ENCODE measurements around the gene PIEZO2.
A peak's percentile ranks its signal among the peaks of the same experiment; 100 is the strongest.

Gene PIEZO2

GRCh38 chr18:11046140-11046539 is 103.2 kb downstream of the PIEZO2 start:
- FAIRE-seq (peak; percentile 71), DNase-seq (ENCODE audit: insufficient read length, low spot score) (no peak)
- no peak for TF ChIP-seq POU2F2 (IDR thresholded peaks at IDR 0.05; ENCODE audit: low read depth, low read length)
- no peak for TF ChIP-seq POLR2AphosphoS5 (IDR thresholded peaks at IDR 0.05; ENCODE audit: low read depth, low read length)
- TF ChIP-seq SPI1 (IDR thresholded peaks at IDR 0.05; ENCODE audit: low read depth, low read length): no peak
- TF ChIP-seq POLR2A (IDR thresholded peaks at IDR 0.05; ENCODE audit: low read depth, low read length): no peak
- TF ChIP-seq TAF1 (IDR thresholded peaks at IDR 0.05; ENCODE audit: low read depth, low read length): no peak
- no peak for TF ChIP-seq PAX5 (IDR thresholded peaks at IDR 0.05; ENCODE audit: insufficient read depth, low read length, severe bottlenecking)

- no peak for TF ChIP-seq SPI1 (IDR thresholded peaks at IDR 0.05; ENCODE audit: low read depth, low read length)
- TF ChIP-seq TAF1 (IDR thresholded peaks at IDR 0.05; ENCODE audit: low read depth, low read length): no peak
- no peak for TF ChIP-seq POU2F2 (IDR thresholded peaks at IDR 0.05; ENCODE audit: low read depth, low read length)
- TF ChIP-seq POLR2AphosphoS5 (IDR thresholded peaks at IDR 0.05; ENCODE audit: low read depth, low read length): no peak
- TF ChIP-seq PAX5 (IDR thresholded peaks at IDR 0.05; ENCODE audit: insufficient read depth, low read length, severe bottlenecking): no peak
- no peak for TF ChIP-seq POLR2A (IDR thresholded peaks at IDR 0.05; ENCODE audit: low read depth, low read length)
- FAIRE-seq: no peak
- DNase-seq (ENCODE audit: insufficient read length, low spot score): no peak
Observed at GRCh38 chr18:11043694-11044093, 105.7 kb downstream of the PIEZO2 start.

GRCh38 chr18:11042247-11042646 is 107.1 kb downstream of the PIEZO2 start:
- DNase-seq (ENCODE audit: insufficient read length, low spot score) (no peak), FAIRE-seq (peak; percentile 89)
- no peak for TF ChIP-seq SPI1 (IDR thresholded peaks at IDR 0.05; ENCODE audit: low read depth, low read length)
- no peak for TF ChIP-seq TAF1 (IDR thresholded peaks at IDR 0.05; ENCODE audit: low read depth, low read length)
- no peak for TF ChIP-seq POLR2AphosphoS5 (IDR thresholded peaks at IDR 0.05; ENCODE audit: low read depth, low read length)
- TF ChIP-seq POU2F2 (IDR thresholded peaks at IDR 0.05; ENCODE audit: low read depth, low read length): no peak
- no peak for TF ChIP-seq POLR2A (IDR thresholded peaks at IDR 0.05; ENCODE audit: low read depth, low read length)
- no peak for TF ChIP-seq PAX5 (IDR thresholded peaks at IDR 0.05; ENCODE audit: insufficient read depth, low read length, severe bottlenecking)

- TF ChIP-seq POU2F2 (IDR thresholded peaks at IDR 0.05; ENCODE audit: low read depth, low read length) (no peak), SPI1 (IDR thresholded peaks at IDR 0.05; ENCODE audit: low read depth, low read length) (no peak), POLR2AphosphoS5 (IDR thresholded peaks at IDR 0.05; ENCODE audit: low read depth, low read length) (no peak)
- no peak for DNase-seq (ENCODE audit: insufficient read length, low spot score)
- FAIRE-seq: peak; percentile 83
Observed at GRCh38 chr18:11040823-11041656, 108.3 kb downstream of the PIEZO2 start.

- FAIRE-seq: no peak
- TF ChIP-seq POU2F2 (IDR thresholded peaks at IDR 0.05; ENCODE audit: low read depth, low read length): no peak
- TF ChIP-seq PAX5 (IDR thresholded peaks at IDR 0.05; ENCODE audit: insufficient read depth, low read length, severe bottlenecking): no peak
- TF ChIP-seq TAF1 (IDR thresholded peaks at IDR 0.05; ENCODE audit: low read depth, low read length): no peak
- no peak for TF ChIP-seq SPI1 (IDR thresholded peaks at IDR 0.05; ENCODE audit: low read depth, low read length)
- no peak for TF ChIP-seq POLR2AphosphoS5 (IDR thresholded peaks at IDR 0.05; ENCODE audit: low read depth, low read length)
- no peak for TF ChIP-seq POLR2A (IDR thresholded peaks at IDR 0.05; ENCODE audit: low read depth, low read length)
Observed at GRCh38 chr18:11040359-11040758, 109.0 kb downstream of the PIEZO2 start.

GRCh38 chr18:11037533-11038240 is 111.7 kb downstream of the PIEZO2 start:
- no peak for DNase-seq (ENCODE audit: insufficient read length, low spot score)
- FAIRE-seq: no peak
- no peak for TF ChIP-seq PAX5 (IDR thresholded peaks at IDR 0.05; ENCODE audit: insufficient read depth, low read length, severe bottlenecking)
- TF ChIP-seq POLR2A (IDR thresholded peaks at IDR 0.05; ENCODE audit: low read depth, low read length): no peak
- TF ChIP-seq TAF1 (IDR thresholded peaks at IDR 0.05; ENCODE audit: low read depth, low read length): no peak
- no peak for TF ChIP-seq SPI1 (IDR thresholded peaks at IDR 0.05; ENCODE audit: low read depth, low read length)
- TF ChIP-seq POLR2AphosphoS5 (IDR thresholded peaks at IDR 0.05; ENCODE audit: low read depth, low read length): no peak
- TF ChIP-seq POU2F2 (IDR thresholded peaks at IDR 0.05; ENCODE audit: low read depth, low read length): no peak

More at GRCh38 chr18:11040359-11040758, 109.0 kb downstream of the PIEZO2 start:
- DNase-seq (ENCODE audit: insufficient read length, low spot score): no peak

- DNase-seq (ENCODE audit: insufficient read length, low spot score): no peak
- peak; percentile 80 for FAIRE-seq
- TF ChIP-seq SPI1 (IDR thresholded peaks at IDR 0.05; ENCODE audit: low read depth, low read length) (no peak), POLR2AphosphoS5 (IDR thresholded peaks at IDR 0.05; ENCODE audit: low read depth, low read length) (no peak), TAF1 (IDR thresholded peaks at IDR 0.05; ENCODE audit: low read depth, low read length) (no peak), POLR2A (IDR thresholded peaks at IDR 0.05; ENCODE audit: low read depth, low read length) (no peak), PAX5 (IDR thresholded peaks at IDR 0.05; ENCODE audit: insufficient read depth, low read length, severe bottlenecking) (no peak), POU2F2 (IDR thresholded peaks at IDR 0.05; ENCODE audit: low read depth, low read length) (no peak)
Observed at GRCh38 chr18:11035814-11036495, 113.4 kb downstream of the PIEZO2 start.

GRCh38 chr18:11035376-11035775 is 114.0 kb downstream of the PIEZO2 start:
- DNase-seq (ENCODE audit: insufficient read length, low spot score) (no peak), FAIRE-seq (peak; percentile 35)
- no peak for TF ChIP-seq POLR2AphosphoS5 (IDR thresholded peaks at IDR 0.05; ENCODE audit: low read depth, low read length)
- TF ChIP-seq POU2F2 (IDR thresholded peaks at IDR 0.05; ENCODE audit: low read depth, low read length): no peak
- no peak for TF ChIP-seq TAF1 (IDR thresholded peaks at IDR 0.05; ENCODE audit: low read depth, low read length)
- TF ChIP-seq POLR2A (IDR thresholded peaks at IDR 0.05; ENCODE audit: low read depth, low read length): no peak
- TF ChIP-seq SPI1 (IDR thresholded peaks at IDR 0.05; ENCODE audit: low read depth, low read length): no peak
- TF ChIP-seq PAX5 (IDR thresholded peaks at IDR 0.05; ENCODE audit: insufficient read depth, low read length, severe bottlenecking): no peak

GRCh38 chr18:11034884-11035283 is 114.5 kb downstream of the PIEZO2 start:
- FAIRE-seq (peak; percentile 65), DNase-seq (ENCODE audit: insufficient read length, low spot score) (no peak)
- TF ChIP-seq POU2F2 (IDR thresholded peaks at IDR 0.05; ENCODE audit: low read depth, low read length) (no peak), PAX5 (IDR thresholded peaks at IDR 0.05; ENCODE audit: insufficient read depth, low read length, severe bottlenecking) (no peak), POLR2AphosphoS5 (IDR thresholded peaks at IDR 0.05; ENCODE audit: low read depth, low read length) (no peak), SPI1 (IDR thresholded peaks at IDR 0.05; ENCODE audit: low read depth, low read length) (no peak), TAF1 (IDR thresholded peaks at IDR 0.05; ENCODE audit: low read depth, low read length) (no peak), POLR2A (IDR thresholded peaks at IDR 0.05; ENCODE audit: low read depth, low read length) (no peak)

All from GM12891 (cell line).